CD4-positive, alpha-beta T cell (primary cell): ENCODE measurements around the gene CYP2A7. TPM values are rescaled to one million over a fixed set of nuclear protein-coding genes. Genes with fewer than 3 reads are reported as not detected.

ENCODE experiments used
- ATAC-seq: fragments of 200-7000 bp; cut with Tn5 transposase; one replicate; pipeline ENCODE4 v1.10.0; 2022; ENCODE audit warnings: mild to moderate bottlenecking; ENCODE audit not compliant: poor library complexity
- CTCF ChIA-PET: fragments of 350-600 bp; sonication (Branson Sonifier 250); formaldehyde crosslinking; loops from one replicate; lab custom pipeline; 2021; ENCODE audit warnings: antibody characterized with exemption, inconsistent platforms; lab: Charles Lee
- POLR2A ChIA-PET: fragments of 350-600 bp; sonication (Branson Sonifier 250); formaldehyde crosslinking; loops from one replicate; lab custom pipeline; 2021; ENCODE audit warnings: antibody characterized with exemption, inconsistent platforms; lab: Charles Lee
- DNase-seq, 14 experiments: peaks; one replicate each; pipeline ENCODE4 v3.0.0-alpha.2; 2013 to 2020; ENCODE audit warnings: mixed read lengths in 2 of 14
- H3K27ac ChIP-seq, 2 donors: one replicate each; pipeline versions ENCODE4 v1.5.1 to v1.7.0; 2013; ENCODE audit warnings: low read length in 2 of 2, low read depth in 1 of 2, mild to moderate bottlenecking in 1 of 2
- H3K27me3 ChIP-seq, 2 experiments: 1 replicate in 1 of 2; 2 replicates in 1 of 2; pipeline versions ENCODE4 v1.6.1 to v1.7.0; 2013; ENCODE audit warnings: low read length in 2 of 2, control low read depth in 1 of 2, mild to moderate bottlenecking in 1 of 2, moderate library complexity in 1 of 2; ENCODE audit not compliant: insufficient read depth in 2 of 2, control insufficient read depth in 1 of 2
- H3K36me3 ChIP-seq: one replicate; pipeline ENCODE4 v1.6.1; 2013; ENCODE audit warnings: low read length, control low read depth; ENCODE audit not compliant: insufficient read depth
- H3K4me1 ChIP-seq: one replicate; pipeline ENCODE4 v1.6.1; 2013; ENCODE audit warnings: low read length, control low read depth; ENCODE audit not compliant: insufficient read depth
- H3K4me3 ChIP-seq: one replicate; pipeline ENCODE4 v1.5.1; 2013; ENCODE audit warnings: mild to moderate bottlenecking, low read length, moderate library complexity
- H3K9me3 ChIP-seq, 2 experiments: 1 replicate in 1 of 2; 2 replicates in 1 of 2; pipeline versions ENCODE4 v1.6.1 to v1.7.0; 2013; ENCODE audit warnings: low read length in 2 of 2, mild to moderate bottlenecking in 2 of 2, control low read depth in 1 of 2, moderate library complexity in 1 of 2; ENCODE audit not compliant: control insufficient read depth in 1 of 2, insufficient read depth in 1 of 2
- H3K27ac Mint-ChIP-seq: one replicate; pipeline ENCODE4 v1.8.0; 2020; ENCODE audit warnings: mixed read lengths
- H3K27me3 Mint-ChIP-seq: one replicate; pipeline ENCODE4 v1.8.0; 2021; ENCODE audit warnings: mixed read lengths
- H3K36me3 Mint-ChIP-seq: one replicate; pipeline ENCODE4 v1.8.0; 2021; ENCODE audit warnings: low read depth, mixed read lengths
- H3K4me1 Mint-ChIP-seq: one replicate; pipeline ENCODE4 v1.8.0; 2021; ENCODE audit warnings: low read depth, mixed read lengths
- H3K4me3 Mint-ChIP-seq: one replicate; pipeline ENCODE4 v1.8.0; 2020; ENCODE audit warnings: mild to moderate bottlenecking, mixed read lengths
- H3K9me3 Mint-ChIP-seq: one replicate; pipeline ENCODE4 v1.8.0; 2020; ENCODE audit warnings: mixed read lengths
- CTCF ChIP-seq: fragments of 200-600 bp; IDR thresholded peaks from one replicate; pipeline ENCODE4 v1.8.0; 2022; ENCODE audit warnings: antibody characterized with exemption, mild to moderate bottlenecking
- intact Hi-C, 2 experiments: fragments of 100-400 bp; cut with DNase I in 1 of 2; cut with micrococcal nuclease in 1 of 2; formaldehyde crosslinking; loops; one replicate each; pipeline versions ENCODE4 v1.15.1 to v1.9.0; 2023 to 2025; cut with DNase I, micrococcal nuclease
- total RNA-seq, 174 experiments: library from RNA in 2 of 174; stranded (reverse) in 2 of 174; gene quantifications; one replicate each; pipeline ENCODE4 v1.2.3 and lab custom pipeline; 2021 to 2026

CYP2A7 gene
- total RNA-seq, 2 experiments from 2014 or later = not detected

GRCh38 chr19:40896418-40896796, 14.4 kb upstream of the CYP2A7 start:
- Histone ChIP-seq H3K4me1 (peaks cover 5% of the 10 kb centered on the region), H3K27ac (no peak overlapping the region), H3K4me3 (no peak overlapping the region), H3K9me3 (no peaks in the 10 kb centered on the region), H3K27me3 (peaks cover 0 to 4% of the 10 kb centered on the region in 2 experiments), H3K36me3 (no peaks in the 10 kb centered on the region)
- peaks cover 30% of the 10 kb centered on the region for H3K27me3 Mint-ChIP-seq
- no peak overlapping the region for H3K27ac Mint-ChIP-seq
- ChIA-PET CTCF (no interaction called here), POLR2A (no interaction called here)
- TF ChIP-seq CTCF = no peak
- H3K9me3 Mint-ChIP-seq = no peaks in the 10 kb centered on the region
- intact Hi-C loops = no loop called here
- peaks cover 15% of the 10 kb centered on the region for H3K4me1 Mint-ChIP-seq
- H3K4me3 Mint-ChIP-seq = no peak overlapping the region
- DNase-seq (no peak), ATAC-seq (no peak)
- no peaks in the 10 kb centered on the region for H3K36me3 Mint-ChIP-seq

GRCh38 chr19:40893112-40893511, 11.1 kb upstream of the CYP2A7 start:
- ATAC-seq (no peak), DNase-seq (no peak)
- Mint-ChIP-seq H3K27ac (no peak overlapping the region), H3K4me1 (no peaks in the 10 kb centered on the region), H3K9me3 (no peaks in the 10 kb centered on the region), H3K36me3 (no peaks in the 10 kb centered on the region), H3K27me3 (peaks cover 37% of the 10 kb centered on the region), H3K4me3 (no peak overlapping the region)
- CTCF ChIA-PET = no interaction called here
- no peak for TF ChIP-seq CTCF
- Histone ChIP-seq H3K4me1 (no peaks in the 10 kb centered on the region), H3K4me3 (no peak overlapping the region), H3K27ac (no peak overlapping the region), H3K27me3 (peaks cover 4 to 8% of the 10 kb centered on the region in 2 experiments), H3K36me3 (no peaks in the 10 kb centered on the region), H3K9me3 (no peaks in the 10 kb centered on the region)
- intact Hi-C loops = no loop called here
- POLR2A ChIA-PET = no interaction called here

- CTCF ChIA-PET = no interaction called here
- Histone ChIP-seq H3K9me3 (no peaks in the 10 kb centered on the region), H3K4me1 (no peaks in the 10 kb centered on the region), H3K36me3 (no peaks in the 10 kb centered on the region), H3K27me3 (peaks cover 4 to 8% of the 10 kb centered on the region in 2 experiments), H3K4me3 (no peak overlapping the region), H3K27ac (no peak overlapping the region)
- H3K4me3 Mint-ChIP-seq = no peak overlapping the region
- no peaks in the 10 kb centered on the region for H3K9me3 Mint-ChIP-seq
- TF ChIP-seq CTCF = no peak
- intact Hi-C loops = no loop called here
- peaks cover 30% of the 10 kb centered on the region for H3K27me3 Mint-ChIP-seq
- ATAC-seq (no peak), DNase-seq (no peak)
- no peak overlapping the region for H3K27ac Mint-ChIP-seq
- POLR2A ChIA-PET = no interaction called here
- H3K4me1 Mint-ChIP-seq = no peaks in the 10 kb centered on the region
- H3K36me3 Mint-ChIP-seq = no peaks in the 10 kb centered on the region
Observed at GRCh38 chr19:40889366-40889765, 7.3 kb upstream of the CYP2A7 start.
